ENCODE measurements around the gene FOXK2. TPM values are rescaled to one million over a fixed set of nuclear protein-coding genes. Genes with fewer than 3 reads are reported as not detected.
A peak's percentile ranks its signal among the peaks of the same experiment; 100 is the strongest.
"Not testable (repeated sequence)": the region's sequence is repeated elsewhere in the genome, so short reads cannot be mapped to it uniquely, and the experiment has no call there.

Gene FOXK2
- total RNA-seq, 4 donors from 2014 or later: 70.7 to 109 (median 85.0) TPM

GRCh38 chr17:82505296-82505695, 14.2 kb upstream of the FOXK2 start:
- no peaks in the 10 kb centered on the region for H3K27me3 ChIP-seq
- H3K27ac ChIP-seq: no peak overlapping the region
- no peaks in the 10 kb centered on the region for H3K4me1 ChIP-seq
- in situ Hi-C loops (cut with MboI; ENCODE audit: low sequenced_read_pairs in 4 of 4) (loop anchor here in 1 of 4 donors (10.0 kb wide), 1 partner anchor 50 kb away; no protein-coding TSS in a partner anchor), intact Hi-C loops (cut with DNase I; ENCODE audit: low total_unique reads) (no loop called here)
- ATAC-seq: no peak
- H3K36me3 ChIP-seq: no peaks in the 10 kb centered on the region
- DNase-seq: no peak
- no peak for TF ChIP-seq POLR2A (IDR thresholded peaks at IDR 0.05)
- TF ChIP-seq, protein P1, sequence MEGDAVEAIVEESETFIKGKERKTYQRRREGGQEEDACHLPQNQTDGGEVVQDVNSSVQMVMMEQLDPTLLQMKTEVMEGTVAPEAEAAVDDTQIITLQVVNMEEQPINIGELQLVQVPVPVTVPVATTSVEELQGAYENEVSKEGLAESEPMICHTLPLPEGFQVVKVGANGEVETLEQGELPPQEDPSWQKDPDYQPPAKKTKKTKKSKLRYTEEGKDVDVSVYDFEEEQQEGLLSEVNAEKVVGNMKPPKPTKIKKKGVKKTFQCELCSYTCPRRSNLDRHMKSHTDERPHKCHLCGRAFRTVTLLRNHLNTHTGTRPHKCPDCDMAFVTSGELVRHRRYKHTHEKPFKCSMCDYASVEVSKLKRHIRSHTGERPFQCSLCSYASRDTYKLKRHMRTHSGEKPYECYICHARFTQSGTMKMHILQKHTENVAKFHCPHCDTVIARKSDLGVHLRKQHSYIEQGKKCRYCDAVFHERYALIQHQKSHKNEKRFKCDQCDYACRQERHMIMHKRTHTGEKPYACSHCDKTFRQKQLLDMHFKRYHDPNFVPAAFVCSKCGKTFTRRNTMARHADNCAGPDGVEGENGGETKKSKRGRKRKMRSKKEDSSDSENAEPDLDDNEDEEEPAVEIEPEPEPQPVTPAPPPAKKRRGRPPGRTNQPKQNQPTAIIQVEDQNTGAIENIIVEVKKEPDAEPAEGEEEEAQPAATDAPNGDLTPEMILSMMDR (IDR thresholded peaks at IDR 0.05 in 4 of 5, conservative IDR thresholded peaks at IDR 0.05 in 1 of 5): no peak
- H3K9me3 ChIP-seq: no peaks in the 10 kb centered on the region
- H3K4me3 ChIP-seq: no peak overlapping the region

- DNase-seq; H3K4me1 ChIP-seq; H3K27me3 ChIP-seq; H3K4me3 ChIP-seq; H3K36me3 ChIP-seq; H3K27ac ChIP-seq; intact Hi-C loops (cut with DNase I; ENCODE audit: low total_unique reads); H3K9me3 ChIP-seq; ATAC-seq: not testable (repeated sequence)
- in situ Hi-C loops (cut with MboI; ENCODE audit: low sequenced_read_pairs in 4 of 4): loop anchor here in 1 of 4 donors (10.0 kb wide), 1 partner anchor 48 kb away; no protein-coding TSS in a partner anchor
These were observed 13.1 kb upstream of the FOXK2 start for GRCh38 chr17:82506402-82506801.

DNA sequence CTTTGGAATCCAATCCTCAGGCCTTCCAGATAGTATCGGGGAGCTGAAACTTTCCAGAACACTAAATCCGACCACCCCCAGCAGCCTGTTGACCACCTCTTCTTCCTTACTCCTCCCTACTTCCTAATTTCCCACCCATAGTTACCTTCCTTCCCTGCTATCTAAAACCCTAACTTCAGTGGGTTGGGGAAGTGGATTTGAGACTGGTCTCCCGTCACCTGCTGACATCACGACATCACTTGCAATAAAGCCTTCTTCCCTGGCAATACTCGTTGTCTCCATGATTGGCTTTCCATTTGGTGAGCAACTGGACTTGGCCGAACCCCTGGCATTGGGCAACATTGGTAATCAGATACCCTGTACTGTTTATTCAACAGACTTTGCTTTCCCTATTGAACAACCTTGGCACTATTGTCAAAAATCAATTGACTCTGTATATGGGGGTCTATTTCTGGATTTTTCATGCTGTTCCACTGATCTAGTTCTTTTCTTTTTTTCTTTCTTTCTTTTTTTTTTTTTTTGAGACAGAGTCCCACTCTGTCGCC, 11.8 kb upstream of the FOXK2 start:
- no peaks in the 10 kb centered on the region for H3K4me1 ChIP-seq
- no peak overlapping the region for H3K27ac ChIP-seq
- no peak for DNase-seq
- peak; percentile 39 to 62 for ATAC-seq
- H3K36me3 ChIP-seq: no peaks in the 10 kb centered on the region
- intact Hi-C loops (cut with DNase I; ENCODE audit: low total_unique reads) (no loop called here), in situ Hi-C loops (cut with MboI; ENCODE audit: low sequenced_read_pairs in 4 of 4) (loop anchor here in 1 of 4 donors (10.0 kb wide), 1 partner anchor 47 kb away; no protein-coding TSS in a partner anchor)
- no peaks in the 10 kb centered on the region for H3K27me3 ChIP-seq
- H3K4me3 ChIP-seq: no peak overlapping the region
- H3K9me3 ChIP-seq: no peaks in the 10 kb centered on the region
- no peak for TF ChIP-seq POLR2A (IDR thresholded peaks at IDR 0.05)
- TF ChIP-seq, protein P1 (IDR thresholded peaks at IDR 0.05 in 4 of 5, conservative IDR thresholded peaks at IDR 0.05 in 1 of 5): no peak

GRCh38 chr17:82511642-82512041, 7.9 kb upstream of the FOXK2 start:
- in situ Hi-C loops (cut with MboI; ENCODE audit: low sequenced_read_pairs in 4 of 4); intact Hi-C loops (cut with DNase I; ENCODE audit: low total_unique reads); H3K27ac ChIP-seq; DNase-seq; H3K4me1 ChIP-seq; ATAC-seq; H3K9me3 ChIP-seq; H3K27me3 ChIP-seq; H3K4me3 ChIP-seq; H3K36me3 ChIP-seq: not testable (repeated sequence)

DNA sequence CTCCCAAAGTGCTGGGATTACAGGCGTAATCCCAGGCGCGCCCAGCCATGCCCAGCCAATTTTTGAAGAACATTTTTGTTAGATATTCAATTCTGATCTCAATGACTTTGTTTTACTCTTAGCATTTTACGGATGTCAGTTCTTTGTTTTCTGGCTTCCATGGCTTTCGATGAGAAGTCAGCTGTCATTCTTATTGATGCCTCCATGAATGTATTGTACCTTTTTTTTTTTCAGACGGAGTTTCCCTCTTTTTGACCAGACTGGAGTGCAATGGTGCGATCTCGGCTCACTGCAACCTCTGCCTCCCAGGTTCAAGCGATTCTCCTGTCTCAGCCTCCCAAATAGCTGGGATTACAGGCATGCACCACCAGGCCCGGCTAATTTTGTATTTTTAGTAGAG, 5.7 kb upstream of the FOXK2 start:
- H3K9me3 ChIP-seq; ATAC-seq; H3K4me1 ChIP-seq; in situ Hi-C loops (cut with MboI; ENCODE audit: low sequenced_read_pairs in 4 of 4); H3K36me3 ChIP-seq; H3K4me3 ChIP-seq; DNase-seq; H3K27ac ChIP-seq; H3K27me3 ChIP-seq; intact Hi-C loops (cut with DNase I; ENCODE audit: low total_unique reads): not testable (repeated sequence)

DNA sequence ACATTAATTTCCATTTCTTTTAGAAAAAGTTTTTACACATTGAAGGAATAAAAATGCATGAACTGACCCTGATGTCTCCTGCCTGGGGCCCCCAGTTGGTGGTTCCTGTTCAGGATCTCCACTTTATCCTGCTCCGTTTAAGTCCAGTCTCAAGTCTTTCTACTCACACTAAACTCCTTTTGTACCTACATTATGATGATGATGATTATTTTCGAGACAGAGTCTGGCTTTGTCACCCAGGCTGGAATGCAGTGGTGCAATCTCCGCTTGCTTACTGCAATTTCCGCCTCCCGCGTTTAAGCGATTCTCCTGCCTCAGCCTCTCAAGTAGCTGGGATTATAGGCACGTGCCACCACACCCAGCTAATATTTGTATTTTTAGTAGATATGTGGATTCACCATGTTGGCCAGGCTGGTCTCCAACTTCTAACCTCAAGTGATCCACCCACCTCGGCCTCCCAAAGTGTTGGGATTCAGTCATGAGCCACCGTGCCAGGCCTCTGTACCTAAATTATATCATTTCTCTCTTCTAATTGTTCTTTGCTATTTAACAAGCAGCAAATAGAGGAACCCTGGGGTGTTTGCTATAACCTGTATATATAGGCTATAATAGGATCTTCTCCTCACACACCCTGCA, 2.2 kb upstream of the FOXK2 start:
- H3K4me3 ChIP-seq: no peak overlapping the region
- intact Hi-C loops (cut with DNase I; ENCODE audit: low total_unique reads) (no loop called here), in situ Hi-C loops (cut with MboI; ENCODE audit: low sequenced_read_pairs in 4 of 4) (no loop called here)
- no peak for ATAC-seq
- no peak overlapping the region for H3K27ac ChIP-seq
- H3K9me3 ChIP-seq: no peaks in the 10 kb centered on the region
- no peaks in the 10 kb centered on the region for H3K27me3 ChIP-seq
- no peak for DNase-seq
- no peaks in the 10 kb centered on the region for H3K36me3 ChIP-seq
- H3K4me1 ChIP-seq: peaks cover 11 to 12% of the 10 kb centered on the region in 2 donors
- TF ChIP-seq POLR2A (IDR thresholded peaks at IDR 0.05): no peak
- TF ChIP-seq, protein P1 (IDR thresholded peaks at IDR 0.05 in 4 of 5, conservative IDR thresholded peaks at IDR 0.05 in 1 of 5): no peak

All from gastrocnemius medialis (tissue), 4 donors.